Fibroblast of upper back skin (primary cell): ENCODE results near the gene ZNF345.
A peak's percentile ranks its signal among the peaks of the same experiment; 100 is the strongest.

ENCODE experiments used
- DNase-seq: peaks from one replicate; pipeline ENCODE4 v3.0.0-alpha.2; 2013

Gene ZNF345

DNA sequence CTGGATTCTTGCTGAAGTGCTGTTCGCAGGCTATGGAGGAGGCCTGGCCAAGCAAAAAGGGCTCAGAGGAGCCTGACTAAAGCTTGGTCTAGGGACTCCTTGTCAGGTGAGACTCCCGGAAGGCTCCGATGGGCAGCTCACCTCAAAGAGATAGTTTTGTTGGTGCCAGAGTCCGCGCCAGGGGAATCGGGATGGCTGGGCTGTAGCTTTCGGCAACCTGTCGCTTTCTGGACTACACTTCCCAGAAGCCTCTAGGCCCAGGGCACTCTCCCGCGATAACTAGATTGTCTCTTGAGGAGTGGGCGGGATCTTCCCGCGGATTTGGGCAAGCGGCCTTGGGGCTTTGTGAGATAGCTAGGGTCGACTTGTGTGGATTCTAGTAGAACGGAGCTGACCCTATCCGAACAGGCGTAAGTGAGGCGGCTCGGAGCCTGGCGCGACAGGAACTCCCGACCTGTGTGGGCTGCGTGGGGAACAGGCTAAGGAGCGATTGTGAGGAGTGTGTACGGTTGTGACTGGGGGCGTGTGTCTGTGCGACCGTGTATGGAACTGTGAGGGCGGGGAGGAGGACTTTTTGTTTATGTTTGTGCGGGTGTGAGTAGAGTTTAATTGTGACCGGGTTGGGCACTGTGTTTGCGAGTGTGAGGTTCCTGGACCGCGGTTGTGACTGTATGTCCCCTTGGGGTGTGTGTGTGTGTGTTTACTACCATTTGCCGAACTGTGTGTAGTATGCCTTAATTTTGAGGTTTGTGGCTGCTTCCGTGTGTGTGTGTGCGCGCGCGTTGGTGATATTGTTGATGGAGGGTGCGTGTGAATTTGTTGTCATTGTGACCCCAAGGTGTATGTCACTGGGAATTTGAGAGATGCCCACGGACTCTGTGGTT is at the start of gene ZNF345:
Gene ZNF345, plus strand, starts transcription at position 318 of the 884 bp plus-strand sequence. CDS start 25,955 bp downstream, outside the sequence.
- DNase-seq = peak; percentile 94

DNA sequence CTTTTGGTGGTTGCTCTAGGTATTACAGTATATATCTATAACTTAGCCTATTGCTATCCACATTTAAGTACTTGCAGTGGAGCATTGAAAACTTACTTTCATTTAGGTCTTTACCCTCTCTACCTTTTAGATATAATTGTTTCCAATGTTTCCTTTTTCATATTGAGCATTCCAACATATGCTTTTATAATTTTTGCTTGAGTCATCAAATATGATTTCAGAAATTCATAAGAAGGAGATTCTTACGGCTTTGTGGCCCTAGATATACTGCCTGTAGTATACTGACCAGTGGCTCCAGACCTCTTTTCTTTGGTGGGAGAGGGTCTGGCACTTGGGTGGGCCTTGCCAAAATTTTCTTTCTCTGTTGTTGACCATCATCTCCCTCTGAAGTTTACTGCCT is 45.3 kb upstream of the ZNF345 start:
- DNase-seq = no peak

DNA sequence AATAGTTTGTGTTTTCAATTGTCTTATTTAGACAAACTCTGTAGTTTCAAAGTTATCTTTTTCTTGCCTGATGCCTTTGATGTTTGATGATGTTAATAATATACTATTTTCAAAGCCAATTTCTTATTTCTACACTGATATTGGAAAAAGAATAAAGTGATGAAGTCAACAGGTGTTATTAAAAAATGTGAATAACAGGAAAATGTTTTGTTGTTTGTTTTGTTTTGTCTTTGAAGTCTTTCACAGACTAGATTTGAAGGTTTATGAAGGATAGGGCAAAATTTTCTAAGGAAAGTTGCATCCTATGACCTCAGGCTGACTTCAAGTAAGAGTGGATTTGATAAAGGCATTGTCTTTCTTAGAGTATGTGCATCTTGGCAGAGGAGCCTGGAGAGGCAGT is 43.6 kb upstream of the ZNF345 start:
- DNase-seq = no peak

DNA sequence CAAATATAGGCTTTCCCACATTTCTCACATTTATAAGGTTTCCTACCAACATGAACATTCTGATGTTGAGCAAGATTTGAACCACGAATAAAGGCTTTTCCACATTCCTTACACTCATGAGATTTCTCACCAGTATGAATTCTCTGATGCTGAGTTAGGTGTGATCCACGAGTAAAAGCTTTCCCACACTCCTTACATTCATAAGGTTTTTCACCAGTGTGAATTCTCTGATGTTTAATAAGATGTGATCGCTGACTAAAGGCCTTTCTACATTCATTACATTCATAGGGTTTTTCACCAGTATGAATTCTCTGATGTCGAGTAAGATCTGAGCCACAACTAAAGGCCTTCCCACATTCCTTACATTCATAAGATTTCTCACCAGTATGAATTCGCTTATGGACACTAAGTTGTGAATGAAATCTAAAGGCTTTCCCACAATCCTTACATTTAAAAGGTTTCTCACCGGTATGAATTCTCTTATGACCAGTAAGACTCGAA is 31.5 kb upstream of the ZNF345 start:
- DNase-seq = no peak

DNA sequence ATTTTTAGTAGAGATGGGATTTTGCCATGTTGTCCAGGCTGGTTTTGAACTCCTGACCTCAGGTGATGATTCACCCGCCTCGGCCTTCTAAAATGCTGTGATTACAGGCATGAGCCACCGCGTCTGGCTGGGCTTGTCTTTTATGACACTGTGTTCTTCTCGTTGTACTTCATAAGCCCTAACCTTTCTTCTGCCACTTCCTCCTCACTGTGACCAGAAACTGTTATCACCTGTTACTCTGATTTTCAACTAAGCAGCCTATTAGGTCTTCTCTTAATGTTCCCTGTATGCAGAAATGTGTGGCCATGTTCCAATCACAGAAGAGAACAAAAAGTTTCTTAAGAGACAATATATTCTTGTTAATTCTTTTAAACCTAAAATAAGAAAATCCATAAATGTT is 28.9 kb upstream of the ZNF345 start:
- no peak for DNase-seq

DNA sequence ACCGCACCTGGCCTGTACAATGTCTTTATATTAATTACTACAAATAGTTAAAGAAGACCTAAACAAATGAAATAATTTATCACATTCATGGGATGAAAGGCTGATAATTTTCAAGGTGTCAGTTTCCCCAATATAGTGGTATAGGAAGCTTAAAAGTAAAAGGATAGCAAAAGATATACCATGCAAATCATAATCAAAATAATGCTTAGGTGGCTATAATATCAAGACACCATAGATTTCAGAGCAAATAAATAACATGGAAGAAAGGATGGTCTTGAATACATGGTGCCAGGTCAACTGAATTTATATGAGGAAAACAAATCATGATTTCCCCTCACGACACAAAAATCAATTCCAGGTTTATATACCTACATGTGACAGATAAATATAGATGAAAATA is 17.2 kb upstream of the ZNF345 start:
- DNase-seq = no peak

DNA sequence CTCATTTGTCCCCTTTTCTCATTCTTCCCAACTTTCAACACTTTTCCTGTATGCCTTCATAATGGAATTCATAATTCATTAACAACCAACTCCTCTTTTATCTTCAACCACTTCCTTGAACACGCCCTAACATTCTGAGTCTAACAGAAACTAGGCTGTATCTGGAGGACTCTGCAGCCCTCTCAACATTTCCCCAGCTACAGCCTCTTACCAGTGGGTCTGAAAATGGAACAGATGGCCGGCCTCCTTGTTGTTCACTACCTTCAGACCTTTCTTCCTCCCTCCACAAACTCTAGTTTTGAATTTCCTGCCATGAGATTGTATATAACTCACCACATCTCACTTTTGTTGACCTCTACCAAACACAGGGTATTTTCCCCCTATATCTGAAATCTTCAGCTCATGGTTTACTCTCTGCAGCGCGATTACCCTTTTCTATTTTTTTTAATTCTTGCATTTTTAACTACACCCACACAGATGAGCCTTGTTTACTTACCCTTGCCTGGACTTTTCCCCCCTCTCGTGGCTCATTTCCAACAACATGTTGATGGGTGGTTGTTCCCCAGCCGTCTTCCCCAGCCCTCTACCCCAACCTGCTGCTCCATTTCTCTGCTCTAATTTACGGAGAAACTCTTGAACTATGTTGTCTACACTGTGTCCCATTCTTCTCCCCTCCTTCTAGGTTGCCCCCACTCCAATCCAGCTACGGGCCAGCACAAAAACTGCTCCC is 13.3 kb upstream of the ZNF345 start:
- DNase-seq = no peak

DNA sequence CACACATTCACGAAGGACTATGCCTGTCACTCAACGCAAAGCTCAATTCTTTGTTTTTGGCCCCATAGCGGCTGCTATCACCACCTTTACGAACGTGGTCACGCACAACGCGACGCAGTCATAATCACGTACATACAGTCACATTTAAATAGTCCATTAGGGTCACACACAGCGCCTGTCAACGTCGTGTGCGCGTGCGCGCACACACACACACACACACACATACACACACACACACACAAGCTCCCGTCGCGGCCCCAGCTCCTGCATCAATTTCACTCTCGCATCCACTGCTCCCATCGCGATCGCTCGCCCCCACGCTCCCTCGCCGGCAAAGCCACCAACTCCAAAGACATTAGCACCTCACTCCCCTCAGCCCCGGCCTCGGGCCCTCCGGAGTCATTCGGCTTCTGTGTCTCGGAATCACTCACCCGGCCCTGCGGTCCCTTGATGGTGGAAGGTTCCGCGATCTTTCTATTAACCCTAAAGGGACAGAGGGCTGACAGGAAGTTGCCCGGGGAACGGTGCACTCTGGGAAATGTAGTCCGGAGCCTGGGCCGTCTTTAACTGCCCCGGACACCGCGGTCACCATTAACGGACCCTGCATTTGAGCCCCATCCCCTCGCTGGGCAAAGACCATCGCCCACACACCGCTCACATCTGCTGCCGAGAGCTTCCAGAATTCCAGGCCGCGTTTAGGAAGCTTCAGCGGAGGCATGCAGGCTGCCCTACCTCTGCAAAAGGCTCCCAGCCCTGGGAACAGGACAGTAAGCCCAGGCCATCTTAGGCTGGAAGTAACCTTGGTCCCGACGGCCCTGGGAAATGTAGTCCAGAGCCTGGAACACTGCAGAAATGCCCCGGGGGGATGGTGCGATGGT is 12.5 kb upstream of the ZNF345 start, which contains the start of gene ZNF790:
Gene ZNF790, minus strand, starts transcription at position 482 of the 878 bp plus-strand sequence. CDS start 12,768 bp downstream, outside the sequence.
- DNase-seq = peak; percentile 89

DNA sequence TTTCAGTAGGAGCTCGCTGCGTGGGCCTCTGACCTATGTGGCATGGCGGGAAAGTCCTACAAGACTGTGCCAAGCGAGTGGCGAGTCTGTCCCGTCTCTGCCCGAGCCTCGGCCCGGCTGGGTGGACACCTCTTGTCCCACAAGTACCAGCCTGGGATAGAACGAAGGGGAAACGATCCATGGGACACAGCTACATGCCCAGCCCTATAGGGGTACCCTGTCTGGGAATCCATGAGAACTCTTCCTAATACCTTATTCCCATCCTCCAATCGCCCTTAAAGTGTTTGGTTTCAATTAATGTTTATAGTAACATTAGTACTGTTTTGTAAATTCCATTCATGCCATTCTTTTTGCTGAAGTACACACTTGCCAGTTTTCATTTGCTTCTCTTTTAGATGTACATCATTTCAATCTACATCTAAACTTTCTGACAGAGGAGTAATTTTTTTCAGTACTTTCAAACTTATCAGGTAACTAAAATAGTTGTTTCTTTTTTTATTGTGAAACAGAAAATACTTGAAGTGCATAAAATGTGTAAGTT is 11.8 kb upstream of the ZNF345 start:
- DNase-seq = no peak

DNA sequence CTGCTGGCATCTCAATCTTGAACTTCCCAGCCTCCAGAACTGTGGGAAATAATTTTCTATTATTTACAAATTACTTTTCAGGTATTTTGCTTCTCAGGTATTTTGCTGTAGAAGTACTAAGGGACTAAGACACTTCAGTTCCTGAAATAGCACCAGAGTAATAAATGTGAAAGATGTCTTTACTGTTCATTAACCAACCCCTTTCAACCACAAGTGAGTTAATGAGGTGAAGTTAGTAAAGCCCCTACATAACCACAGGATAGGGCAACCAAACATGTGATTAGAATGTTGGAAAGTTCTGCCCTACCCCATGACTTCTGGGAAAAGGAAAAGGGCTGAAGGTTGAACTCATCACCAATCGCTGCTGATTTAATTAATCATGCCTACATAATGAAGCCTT is 2.7 kb upstream of the ZNF345 start:
- no peak for DNase-seq

DNA sequence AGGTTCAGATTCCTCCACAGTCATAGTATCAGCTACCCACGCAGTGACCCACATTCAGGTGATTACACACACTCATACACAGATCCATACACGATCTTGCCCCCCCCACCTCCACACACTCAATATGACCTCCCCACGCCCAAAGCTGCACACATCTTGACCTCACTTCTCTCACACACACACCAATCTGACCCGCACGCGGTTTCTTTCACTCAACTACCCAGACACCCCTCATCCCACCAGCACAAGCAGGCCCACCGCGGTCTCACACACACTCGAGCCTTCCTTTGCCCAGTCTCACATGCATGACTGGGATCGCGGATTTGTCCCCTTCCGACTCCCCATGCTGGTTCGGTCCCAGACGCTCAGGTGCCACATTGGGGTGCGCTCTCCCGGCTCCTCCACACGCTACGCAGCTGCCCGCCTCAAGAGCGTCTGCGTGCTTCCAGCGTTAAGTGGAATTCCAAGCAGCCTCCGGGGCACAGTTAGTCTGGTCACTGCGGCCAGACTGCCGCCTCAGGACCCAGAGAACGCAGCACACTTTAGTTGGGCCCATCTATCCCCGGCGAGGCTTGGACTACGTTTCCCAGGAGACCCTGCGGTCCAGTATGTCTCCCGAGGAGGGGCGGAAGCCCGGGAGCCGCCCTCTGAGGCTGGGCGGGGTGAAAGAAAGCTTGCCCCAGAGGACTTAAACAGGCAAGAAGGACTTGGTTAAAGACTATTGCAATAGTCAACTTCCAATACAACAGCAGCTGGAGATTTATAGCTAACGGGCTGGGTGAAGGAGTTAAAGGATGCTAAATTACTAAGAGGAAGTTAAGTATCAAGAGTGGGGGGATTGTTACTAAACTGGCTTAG is 746 bp upstream of the ZNF345 start:
- peak; percentile 87 for DNase-seq

DNA sequence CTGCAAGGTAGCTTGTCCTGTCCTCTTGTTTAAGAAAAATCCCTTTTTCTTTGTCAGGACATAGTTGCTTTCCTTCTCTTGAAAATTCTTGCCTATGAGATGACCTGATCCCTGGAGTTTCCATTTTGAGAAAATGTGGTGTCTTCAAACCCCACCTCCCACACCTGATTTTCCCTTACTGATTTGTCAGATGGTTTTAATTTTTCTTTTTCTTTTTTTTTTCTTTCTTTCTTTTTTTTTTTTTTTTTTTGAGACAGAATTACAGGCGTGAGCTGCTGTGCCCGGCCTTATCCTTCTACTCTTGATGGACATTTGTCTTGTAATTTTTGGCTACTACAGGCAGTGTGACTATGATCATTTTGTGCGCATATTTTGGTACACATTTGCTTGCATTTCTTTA is 1.2 kb downstream of the ZNF345 start:
- no peak for DNase-seq

DNA sequence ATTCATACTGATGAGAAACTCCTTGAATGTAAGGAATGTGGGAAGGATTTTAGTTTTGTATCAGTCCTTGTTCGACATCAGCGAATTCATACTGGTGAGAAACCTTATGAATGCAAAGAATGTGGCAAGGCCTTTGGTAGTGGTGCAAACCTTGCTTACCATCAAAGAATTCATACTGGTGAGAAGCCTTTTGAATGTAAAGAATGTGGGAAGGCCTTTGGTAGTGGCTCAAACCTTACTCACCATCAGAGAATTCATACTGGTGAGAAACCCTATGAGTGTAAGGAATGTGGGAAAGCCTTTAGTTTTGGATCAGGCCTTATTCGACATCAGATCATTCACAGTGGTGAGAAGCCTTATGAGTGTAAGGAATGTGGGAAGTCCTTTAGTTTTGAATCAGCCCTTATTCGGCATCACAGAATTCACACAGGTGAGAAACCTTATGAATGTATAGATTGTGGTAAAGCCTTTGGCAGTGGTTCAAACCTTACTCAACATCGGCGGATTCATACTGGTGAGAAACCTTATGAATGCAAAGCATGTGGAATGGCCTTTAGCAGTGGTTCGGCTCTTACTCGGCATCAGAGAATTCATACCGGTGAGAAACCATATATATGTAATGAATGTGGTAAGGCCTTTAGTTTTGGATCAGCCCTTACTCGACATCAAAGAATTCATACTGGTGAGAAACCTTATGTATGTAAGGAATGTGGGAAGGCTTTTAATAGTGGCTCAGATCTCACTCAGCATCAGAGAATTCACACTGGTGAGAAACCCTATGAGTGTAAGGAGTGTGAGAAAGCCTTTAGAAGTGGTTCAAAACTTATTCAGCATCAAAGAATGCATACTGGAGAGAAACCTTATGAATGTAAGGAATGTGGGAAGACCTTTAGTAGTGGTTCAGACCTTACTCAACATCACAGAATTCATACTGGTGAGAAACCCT is 26.6 kb downstream of the ZNF345 start:
- no peak for DNase-seq

DNA sequence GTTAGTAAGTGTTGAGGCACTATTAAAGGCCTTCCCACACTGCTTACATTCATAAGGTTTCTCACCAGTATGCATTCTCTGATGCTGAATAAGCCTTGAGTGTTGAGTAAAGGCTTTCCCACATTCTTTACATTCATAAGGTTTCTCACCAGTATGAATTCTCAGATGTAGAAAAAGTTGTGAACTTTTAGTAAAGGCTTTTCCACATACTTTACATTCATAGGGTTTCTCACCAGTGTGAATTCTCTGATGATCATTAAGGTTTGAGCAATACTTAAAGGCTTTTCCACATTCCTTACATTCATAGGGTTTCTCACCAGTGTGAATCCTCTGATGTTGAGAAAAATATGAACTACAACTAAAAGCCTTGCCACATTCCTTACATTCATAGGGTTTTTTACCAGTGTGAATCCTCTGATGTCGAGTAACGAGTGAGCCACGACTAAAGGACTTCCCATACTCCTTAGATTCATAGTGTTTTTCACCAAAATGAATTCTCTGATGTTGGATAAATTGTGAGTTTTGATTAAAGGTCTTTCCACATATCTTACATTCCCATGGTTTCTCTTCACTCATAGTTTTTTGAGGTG is 41.2 kb downstream of the ZNF345 start:
- DNase-seq = no peak

DNA sequence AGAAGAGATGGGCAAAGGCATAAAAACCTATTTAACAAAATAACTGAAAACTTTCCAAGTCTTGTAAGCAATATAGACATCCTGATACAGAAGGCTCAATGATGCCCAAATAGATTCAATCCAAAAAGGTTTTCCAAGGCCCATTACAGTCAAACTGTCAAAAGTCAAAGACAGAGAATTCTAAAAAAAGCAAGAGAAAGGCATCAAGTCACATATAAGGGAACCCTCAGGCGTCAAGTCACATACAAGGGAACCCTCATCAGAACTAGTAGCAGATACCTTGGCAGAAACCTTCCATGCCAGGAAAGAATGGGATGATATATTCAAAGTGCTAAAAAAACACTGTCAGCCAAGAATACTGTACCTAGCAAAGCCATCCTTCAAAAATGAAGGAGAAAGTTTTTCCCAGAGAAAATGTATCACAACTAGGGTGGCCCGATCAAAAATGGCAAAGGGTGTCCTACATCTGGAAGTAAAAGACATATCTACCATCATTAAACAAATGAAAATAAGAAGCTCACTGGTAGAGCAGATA is 44.2 kb downstream of the ZNF345 start:
- no peak for DNase-seq

DNA sequence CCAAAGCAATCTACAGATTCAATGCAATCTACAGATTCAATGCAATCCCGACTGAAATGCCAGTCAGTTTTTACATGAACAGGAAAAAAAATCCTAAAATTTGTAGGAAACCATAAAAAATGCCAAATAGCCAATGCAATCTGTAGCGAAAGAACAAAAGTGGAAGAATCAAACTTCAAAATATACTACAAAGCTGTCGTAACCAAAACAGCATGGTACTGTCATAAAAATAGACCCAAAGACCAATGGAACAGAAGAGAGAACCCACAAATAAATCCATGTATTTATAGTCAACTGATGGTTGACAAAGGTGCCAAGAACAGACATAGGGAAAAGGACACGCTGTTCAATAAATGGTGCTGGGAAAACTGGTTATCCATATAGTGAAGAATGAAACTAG is 47.7 kb downstream of the ZNF345 start:
- no peak for DNase-seq

DNA sequence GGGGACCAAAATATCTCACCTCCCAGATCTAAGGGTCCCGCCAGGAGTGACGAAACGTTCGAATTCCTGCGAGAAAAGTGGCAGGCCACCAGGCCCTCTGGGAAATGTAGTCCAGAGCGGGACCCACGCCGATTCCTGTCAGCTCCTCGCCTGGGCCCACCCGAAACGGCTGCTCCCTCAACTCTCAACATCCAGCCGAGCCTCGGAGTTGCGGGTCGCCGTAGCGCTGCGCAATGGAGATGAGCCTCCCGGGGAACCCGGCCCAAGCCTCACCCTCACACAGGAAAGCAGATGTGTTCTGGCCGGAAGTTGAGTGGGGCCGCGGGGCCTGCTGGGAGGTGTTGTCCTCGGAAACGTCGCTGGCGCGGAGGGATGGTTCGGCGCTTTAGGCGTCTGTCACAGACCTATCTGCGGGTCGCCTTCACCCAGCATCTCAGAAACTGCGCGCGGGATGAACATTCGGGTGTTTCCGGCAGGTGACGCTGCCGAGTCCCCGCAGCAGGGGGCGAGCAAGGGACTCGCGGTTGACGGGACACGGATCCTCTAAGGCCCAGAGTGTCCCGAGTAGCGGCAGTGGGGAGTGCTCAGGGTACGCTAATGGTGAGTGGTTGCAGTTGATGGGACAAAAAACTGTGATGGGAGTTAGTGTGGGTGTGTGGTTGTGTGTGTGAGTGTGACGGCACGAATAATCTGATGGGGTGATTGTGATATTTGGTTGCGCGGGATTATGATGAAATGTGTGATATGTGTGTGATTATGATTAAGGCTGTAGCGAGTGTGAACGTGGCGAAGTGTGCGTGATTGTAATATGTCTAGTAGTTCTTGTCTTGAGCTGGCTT is 65.5 kb downstream of the ZNF345 start, which contains the start of the genes ZNF568 and ZNF829:
Gene ZNF568, plus strand, starts transcription at position 341 of the 839 bp plus-strand sequence. CDS start 6,439 bp downstream, outside the sequence.
Gene ZNF829, minus strand, starts transcription at position 300 of the 839 bp plus-strand sequence. CDS start 1,124 bp downstream, outside the sequence.
- DNase-seq = peak; percentile 84

DNA sequence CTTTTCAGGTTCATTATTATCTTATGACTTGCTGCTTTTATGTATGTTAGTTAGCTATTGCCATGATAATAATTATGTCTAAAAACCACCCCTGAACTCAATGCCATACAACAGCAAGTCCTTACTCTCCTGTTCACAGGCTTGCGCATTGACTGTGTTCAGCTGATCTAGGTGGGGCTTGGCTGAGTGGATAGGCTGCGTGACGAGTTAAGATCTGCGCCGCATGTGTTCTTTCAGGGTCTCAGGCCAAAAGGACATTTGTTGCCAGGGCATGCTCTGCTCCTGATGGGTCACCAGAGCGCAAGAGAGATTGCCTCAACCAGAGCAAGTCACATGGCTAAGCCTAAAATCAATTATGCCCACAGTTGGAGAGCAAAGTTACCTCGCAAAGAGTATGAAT is 66.3 kb downstream of the ZNF345 start:
- peak; percentile 1 for DNase-seq
